ENCODE measurements around the gene FBXO40. TPM values are rescaled to one million over a fixed set of nuclear protein-coding genes. Genes with fewer than 3 reads are reported as not detected.

FBXO40 gene
- total and polyA plus RNA-seq, 10 of the 15 experiments (the other 5 are each of a cell fraction or from before 2014, with no cell fraction given), result 0.03 to 0.05 (median 0.04) TPM; not detected in 7

DNA sequence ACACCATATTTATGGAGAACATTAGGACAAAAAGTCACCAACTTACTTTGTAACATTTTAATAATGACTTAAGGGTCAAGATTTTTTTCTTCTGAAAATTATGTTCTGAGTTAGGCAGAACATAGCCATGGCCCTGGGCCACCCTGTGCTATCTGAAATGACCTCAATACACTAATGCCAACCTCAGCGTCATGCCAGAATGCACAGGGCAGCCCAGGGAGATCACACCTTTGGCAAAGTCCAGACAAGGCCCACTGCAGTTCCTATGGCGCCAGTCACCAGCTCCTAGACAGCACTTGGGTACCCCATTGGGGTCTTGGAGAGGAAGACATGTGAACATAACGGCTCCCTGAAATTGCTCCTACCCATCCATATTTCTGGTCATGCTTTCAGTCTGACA, 34.4 kb downstream of the FBXO40 start (continued):
- TF ChIP-seq, protein P1, sequence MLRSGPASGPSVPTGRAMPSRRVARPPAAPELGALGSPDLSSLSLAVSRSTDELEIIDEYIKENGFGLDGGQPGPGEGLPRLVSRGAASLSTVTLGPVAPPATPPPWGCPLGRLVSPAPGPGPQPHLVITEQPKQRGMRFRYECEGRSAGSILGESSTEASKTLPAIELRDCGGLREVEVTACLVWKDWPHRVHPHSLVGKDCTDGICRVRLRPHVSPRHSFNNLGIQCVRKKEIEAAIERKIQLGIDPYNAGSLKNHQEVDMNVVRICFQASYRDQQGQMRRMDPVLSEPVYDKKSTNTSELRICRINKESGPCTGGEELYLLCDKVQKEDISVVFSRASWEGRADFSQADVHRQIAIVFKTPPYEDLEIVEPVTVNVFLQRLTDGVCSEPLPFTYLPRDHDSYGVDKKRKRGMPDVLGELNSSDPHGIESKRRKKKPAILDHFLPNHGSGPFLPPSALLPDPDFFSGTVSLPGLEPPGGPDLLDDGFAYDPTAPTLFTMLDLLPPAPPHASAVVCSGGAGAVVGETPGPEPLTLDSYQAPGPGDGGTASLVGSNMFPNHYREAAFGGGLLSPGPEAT (IDR thresholded peaks at IDR 0.05; ENCODE audit: low read depth), result no peak

DNA sequence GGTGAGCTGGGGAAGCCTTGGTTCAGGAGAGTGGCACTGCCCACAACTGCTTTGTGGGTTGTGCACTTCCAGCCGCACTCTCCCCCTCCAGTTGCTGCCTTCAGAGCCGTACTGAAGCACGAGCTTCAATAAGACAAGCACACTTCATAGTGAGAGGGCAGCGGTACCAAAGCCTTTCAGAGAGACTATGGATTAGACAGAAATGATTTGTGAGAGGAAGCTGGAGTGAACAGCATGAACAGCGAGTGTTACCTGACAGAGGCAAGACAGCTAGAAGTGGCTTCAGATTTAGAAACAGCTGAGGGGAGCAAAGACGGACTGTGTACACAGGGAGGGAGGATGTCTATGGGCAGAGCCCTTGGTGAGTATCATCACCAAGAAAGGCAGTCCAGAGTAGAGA, 36.4 kb downstream of the FBXO40 start:
- no peak for FAIRE-seq
- Histone ChIP-seq H3K79me2 (ENCODE audit: control insufficient read depth, insufficient read depth, low read length) (no peaks in the 10 kb centered on the region), H3K9ac (ENCODE audit: control insufficient read depth, insufficient read depth, low read length) (no peak overlapping the region), H3K9me3 (replicated peaks; ENCODE audit: control insufficient read depth, insufficient read depth, low read length) (no peaks in the 10 kb centered on the region), H3K4me1 (ENCODE audit: control insufficient read depth, insufficient read depth, low read length) (no peaks in the 10 kb centered on the region; the same call in 1 of the 2 replicates), H4K20me1 (ENCODE audit: control insufficient read depth, insufficient read depth) (no peaks in the 10 kb centered on the region), H3K4me3 (no peak overlapping the region), H3K4me2 (ENCODE audit: control insufficient read depth, insufficient read depth) (no peak overlapping the region), H3K27me3 (replicated peaks in 1 of 2; ENCODE audit: control insufficient read depth in 2 of 2, insufficient read depth in 2 of 2, low read length in 1 of 2) (no peaks in the 10 kb centered on the region), H3K27ac (ENCODE audit: control insufficient read depth, insufficient read depth) (no peak overlapping the region), H3K36me3 (ENCODE audit: control insufficient read depth in 2 of 2, insufficient read depth in 2 of 2, low read length in 1 of 2) (peaks cover 12 to 25% of the 10 kb centered on the region in 2 experiments; a peak in 3 of 4 replicates), H2AFZ (ENCODE audit: control insufficient read depth, low read depth, low read length) (no peak overlapping the region)
- no TSS peak for BruUV-seq (replicated peaks)
- CTCF ChIA-PET, result interaction anchor here (1.3 kb wide), 1 partner anchor 11 kb away, joined by 3 read pairs; no protein-coding TSS in a partner anchor
- TF ChIP-seq CBFB (IDR thresholded peaks at IDR 0.05; ENCODE audit: low read depth), result no peak
- 0 out of 2 replicates have a peak, but pooled peaks have one; percentile 26 for TF ChIP-seq POLR2A (IDR thresholded peaks at IDR 0.05; ENCODE audit: low read depth, low read length)
- RAD21 ChIA-PET (ENCODE audit: unreplicated experiment), result no interaction called here
- intact Hi-C loops (cut with micrococcal nuclease; ENCODE audit: unreplicated experiment) (no loop called here), in situ Hi-C loops (cut with MboI) (no loop called here)
- no peak for ATAC-seq
- 86% methylated on average over 5 of the region's 6 CpGs for WGBS (ENCODE audit: insufficient coverage, insufficient replicate concordance, low lambda C conversion rate, missing lambda C conversion rate)
- POLR2A ChIA-PET, result no interaction called here
- SMC1A ChIA-PET (ENCODE audit: uncharacterized antibody, unreplicated experiment), result interaction anchor here (1.6 kb wide), 1 partner anchor 9 kb away, joined by 3 read pairs; no protein-coding TSS in a partner anchor
- no peak for DNase-seq (ENCODE audit: low read depth, low spot score)

DNA sequence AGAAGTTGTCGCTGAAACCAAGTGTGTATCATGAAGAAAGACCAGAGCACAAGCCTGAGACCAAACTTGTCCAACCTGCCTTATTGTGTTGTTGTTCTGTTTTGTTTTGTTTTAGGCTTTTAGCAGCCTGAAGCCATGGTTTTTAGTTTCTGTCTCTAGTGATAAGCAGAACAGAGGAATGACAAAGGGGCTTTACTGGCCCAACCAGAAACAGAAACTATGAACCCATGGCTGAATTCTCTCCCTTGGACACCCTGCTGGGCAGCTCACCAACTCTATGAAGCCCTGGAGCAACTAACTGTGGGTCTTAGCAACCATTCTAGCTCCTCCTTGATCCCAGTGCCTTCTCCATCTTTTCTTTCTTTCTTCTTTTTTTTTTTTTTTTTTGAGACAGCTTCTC, 37.2 kb downstream of the FBXO40 start:
- CTCF ChIA-PET, result interaction anchor here (1.3 kb wide), 1 partner anchor 10 kb away, joined by 3 read pairs; no protein-coding TSS in a partner anchor
- no peak for TF ChIP-seq ZBED1 (IDR thresholded peaks at IDR 0.05; ENCODE audit: borderline replicate concordance)
- TF ChIP-seq LARP7 (IDR thresholded peaks at IDR 0.05), result no peak
- TF ChIP-seq ZSCAN29 (IDR thresholded peaks at IDR 0.05), result no peak
- TF ChIP-seq, protein P2, sequence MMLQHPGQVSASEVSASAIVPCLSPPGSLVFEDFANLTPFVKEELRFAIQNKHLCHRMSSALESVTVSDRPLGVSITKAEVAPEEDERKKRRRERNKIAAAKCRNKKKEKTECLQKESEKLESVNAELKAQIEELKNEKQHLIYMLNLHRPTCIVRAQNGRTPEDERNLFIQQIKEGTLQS (IDR thresholded peaks at IDR 0.05; ENCODE audit: borderline replicate concordance, extremely low read depth, low read depth, low read length), result no peak
- TF ChIP-seq, protein P3, sequence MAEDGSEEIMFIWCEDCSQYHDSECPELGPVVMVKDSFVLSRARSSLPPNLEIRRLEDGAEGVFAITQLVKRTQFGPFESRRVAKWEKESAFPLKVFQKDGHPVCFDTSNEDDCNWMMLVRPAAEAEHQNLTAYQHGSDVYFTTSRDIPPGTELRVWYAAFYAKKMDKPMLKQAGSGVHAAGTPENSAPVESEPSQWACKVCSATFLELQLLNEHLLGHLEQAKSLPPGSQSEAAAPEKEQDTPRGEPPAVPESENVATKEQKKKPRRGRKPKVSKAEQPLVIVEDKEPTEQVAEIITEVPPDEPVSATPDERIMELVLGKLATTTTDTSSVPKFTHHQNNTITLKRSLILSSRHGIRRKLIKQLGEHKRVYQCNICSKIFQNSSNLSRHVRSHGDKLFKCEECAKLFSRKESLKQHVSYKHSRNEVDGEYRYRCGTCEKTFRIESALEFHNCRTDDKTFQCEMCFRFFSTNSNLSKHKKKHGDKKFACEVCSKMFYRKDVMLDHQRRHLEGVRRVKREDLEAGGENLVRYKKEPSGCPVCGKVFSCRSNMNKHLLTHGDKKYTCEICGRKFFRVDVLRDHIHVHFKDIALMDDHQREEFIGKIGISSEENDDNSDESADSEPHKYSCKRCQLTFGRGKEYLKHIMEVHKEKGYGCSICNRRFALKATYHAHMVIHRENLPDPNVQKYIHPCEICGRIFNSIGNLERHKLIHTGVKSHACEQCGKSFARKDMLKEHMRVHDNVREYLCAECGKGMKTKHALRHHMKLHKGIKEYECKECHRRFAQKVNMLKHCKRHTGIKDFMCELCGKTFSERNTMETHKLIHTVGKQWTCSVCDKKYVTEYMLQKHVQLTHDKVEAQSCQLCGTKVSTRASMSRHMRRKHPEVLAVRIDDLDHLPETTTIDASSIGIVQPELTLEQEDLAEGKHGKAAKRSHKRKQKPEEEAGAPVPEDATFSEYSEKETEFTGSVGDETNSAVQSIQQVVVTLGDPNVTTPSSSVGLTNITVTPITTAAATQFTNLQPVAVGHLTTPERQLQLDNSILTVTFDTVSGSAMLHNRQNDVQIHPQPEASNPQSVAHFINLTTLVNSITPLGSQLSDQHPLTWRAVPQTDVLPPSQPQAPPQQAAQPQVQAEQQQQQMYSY (CRISPR knock-in tag; IDR thresholded peaks at IDR 0.05), result no peak
- no peak for TF ChIP-seq WRNIP1 (IDR thresholded peaks at IDR 0.05; ENCODE audit: borderline replicate concordance, low read depth, low read length)
- no peak for TF ChIP-seq POLR2AphosphoS5 (IDR thresholded peaks at IDR 0.05; ENCODE audit: low read length)
- no peak for TF ChIP-seq CBFB (IDR thresholded peaks at IDR 0.05; ENCODE audit: low read depth)

More for the DNA sequence above, 37.2 kb downstream of the FBXO40 start:
- ATAC-seq (peak; percentile 80), FAIRE-seq (no peak), DNase-seq (ENCODE audit: low read depth, low spot score) (no peak)
- 100% methylated on average over 1 of the region's 1 CpG for WGBS (ENCODE audit: insufficient coverage, insufficient replicate concordance, low lambda C conversion rate, missing lambda C conversion rate)
- no peaks in the 10 kb centered on the region for H4K20me1 ChIP-seq (ENCODE audit: control insufficient read depth, insufficient read depth)
- no peak overlapping the region for H3K4me2 ChIP-seq (ENCODE audit: control insufficient read depth, insufficient read depth)
- no peak overlapping the region for H3K9ac ChIP-seq (ENCODE audit: control insufficient read depth, insufficient read depth, low read length)
- RAD21 ChIA-PET (ENCODE audit: unreplicated experiment), result no interaction called here
- H3K4me3 ChIP-seq, result no peak overlapping the region
- peaks cover 15 to 26% of the 10 kb centered on the region in 2 experiments for H3K36me3 ChIP-seq (ENCODE audit: control insufficient read depth in 2 of 2, insufficient read depth in 2 of 2, low read length in 1 of 2)
- H3K27me3 ChIP-seq (replicated peaks in 1 of 2; ENCODE audit: control insufficient read depth in 2 of 2, insufficient read depth in 2 of 2, low read length in 1 of 2), result no peaks in the 10 kb centered on the region
- no peaks in the 10 kb centered on the region; the same call in 1 of the 2 replicates for H3K4me1 ChIP-seq (ENCODE audit: control insufficient read depth, insufficient read depth, low read length)
- POLR2A ChIA-PET, result interaction anchor here (0.6 kb wide), 1 partner anchor 1675 kb away, joined by 3 read pairs; no protein-coding TSS in a partner anchor
- SMC1A ChIA-PET (ENCODE audit: uncharacterized antibody, unreplicated experiment), result interaction anchor here (0.7 to 1.6 kb wide), 2 partner anchors 10 kb away, joined by 3 read pairs; no protein-coding TSS in a partner anchor
- in situ Hi-C loops (cut with MboI) (no loop called here), intact Hi-C loops (cut with micrococcal nuclease; ENCODE audit: unreplicated experiment) (no loop called here)
- H3K9me3 ChIP-seq (replicated peaks; ENCODE audit: control insufficient read depth, insufficient read depth, low read length), result no peaks in the 10 kb centered on the region
- no peak overlapping the region for H2AFZ ChIP-seq (ENCODE audit: control insufficient read depth, low read depth, low read length)
- no TSS peak for BruUV-seq (replicated peaks)
- H3K79me2 ChIP-seq (ENCODE audit: control insufficient read depth, insufficient read depth, low read length), result no peaks in the 10 kb centered on the region
- peak overlapping the region; percentile 50; the same call in 1 of the 2 replicates for H3K27ac ChIP-seq (ENCODE audit: control insufficient read depth, insufficient read depth)
